ENCODE results near the gene SLC25A12.

Gene SLC25A12

GRCh38 chr2:171747371-171747770 is 146.7 kb downstream of the SLC25A12 start:
- Histone ChIP-seq H2BK120ac (ENCODE audit: low read depth, low read length) (no peak overlapping the region), H2BK5ac (ENCODE audit: low read length) (no peak overlapping the region), H4K8ac (ENCODE audit: low read depth, low read length) (no peak overlapping the region), H4K91ac (ENCODE audit: low read depth, low read length, poor library complexity) (no peak overlapping the region), H3K14ac (ENCODE audit: low read length) (no peak overlapping the region), H3K4ac (ENCODE audit: low read length) (no peak overlapping the region), H3K9me3 (replicated peaks in 1 of 2; ENCODE audit: control insufficient read depth in 2 of 2, insufficient read depth in 1 of 2, low read depth in 1 of 2, low read length in 2 of 2) (no peaks in the 10 kb centered on the region), H3K23ac (ENCODE audit: low read depth, low read length, poor library complexity) (no peak overlapping the region), H3K27me3 (ENCODE audit: control insufficient read depth in 3 of 3, insufficient read depth in 3 of 3, low read depth in 1 of 3, low read length in 3 of 3) (no peaks in the 10 kb centered on the region), H2BK15ac (ENCODE audit: low read length) (no peak overlapping the region), H3K27ac (replicated peaks; ENCODE audit: low read length) (no peak overlapping the region), H3K18ac (ENCODE audit: low read length) (no peak overlapping the region), H2AFZ (ENCODE audit: low read length) (no peak overlapping the region), H3K4me3 (ENCODE audit: low read length in 2 of 2) (no peak overlapping the region), H3K9ac (ENCODE audit: low read depth, low read length, poor library complexity) (no peak overlapping the region), H2BK12ac (ENCODE audit: low read length) (no peak overlapping the region), H3K4me1 (ENCODE audit: control insufficient read depth in 2 of 2, insufficient read depth in 1 of 2, low read depth in 1 of 2, low read length in 2 of 2) (no peaks in the 10 kb centered on the region), H3K79me1 (ENCODE audit: low read depth, low read length) (no peaks in the 10 kb centered on the region), H3K36me3 (replicated peaks in 1 of 2; ENCODE audit: control insufficient read depth in 2 of 2, insufficient read depth in 2 of 2, low read length in 2 of 2) (peaks cover 9 to 95% of the 10 kb centered on the region in 2 donors), H3K4me2 (ENCODE audit: insufficient read depth, low read length, poor library complexity, severe bottlenecking) (no peak overlapping the region), H2AK5ac (ENCODE audit: low read depth, low read length) (no peak overlapping the region)
- DNase-seq (ENCODE audit: low spot score), result no peak
- WGBS, 2 donors (ENCODE audit: extremely low coverage in 2 of 2, insufficient read length in 2 of 2, insufficient replicate concordance in 1 of 2), result no CpG with 5 or more reads among the region's 3 CpGs

- no peak overlapping the region for H3K23ac ChIP-seq (ENCODE audit: low read depth, low read length, poor library complexity)
- H3K4me2 ChIP-seq (ENCODE audit: insufficient read depth, low read length, poor library complexity, severe bottlenecking), result no peak overlapping the region
- DNase-seq (ENCODE audit: low spot score), result no peak
- no peak overlapping the region for H2AK5ac ChIP-seq (ENCODE audit: low read depth, low read length)
- no peak overlapping the region for H2BK15ac ChIP-seq (ENCODE audit: low read length)
- H2BK120ac ChIP-seq (ENCODE audit: low read depth, low read length), result no peak overlapping the region
- H3K4ac ChIP-seq (ENCODE audit: low read length), result no peak overlapping the region
- H3K9me3 ChIP-seq (replicated peaks in 1 of 2; ENCODE audit: control insufficient read depth in 2 of 2, insufficient read depth in 1 of 2, low read depth in 1 of 2, low read length in 2 of 2), result no peaks in the 10 kb centered on the region
- H3K4me3 ChIP-seq (ENCODE audit: low read length in 2 of 2), result no peak overlapping the region
- H2AFZ ChIP-seq (ENCODE audit: low read length), result no peak overlapping the region
- WGBS, 2 donors (ENCODE audit: extremely low coverage in 2 of 2, insufficient read length in 2 of 2, insufficient replicate concordance in 1 of 2), result no CpG with 5 or more reads among the region's 4 CpGs
- H3K18ac ChIP-seq (ENCODE audit: low read length), result no peak overlapping the region
- H3K36me3 ChIP-seq (replicated peaks in 1 of 2; ENCODE audit: control insufficient read depth in 2 of 2, insufficient read depth in 2 of 2, low read length in 2 of 2), result peaks cover 6 to 91% of the 10 kb centered on the region in 2 donors
- H3K27ac ChIP-seq (replicated peaks; ENCODE audit: low read length), result no peak overlapping the region
- no peaks in the 10 kb centered on the region for H3K4me1 ChIP-seq (ENCODE audit: control insufficient read depth in 2 of 2, insufficient read depth in 1 of 2, low read depth in 1 of 2, low read length in 2 of 2)
- H2BK12ac ChIP-seq (ENCODE audit: low read length), result no peak overlapping the region
- H2BK5ac ChIP-seq (ENCODE audit: low read length), result no peak overlapping the region
- no peak overlapping the region for H3K14ac ChIP-seq (ENCODE audit: low read length)
- H3K9ac ChIP-seq (ENCODE audit: low read depth, low read length, poor library complexity), result no peak overlapping the region
- H4K91ac ChIP-seq (ENCODE audit: low read depth, low read length, poor library complexity), result no peak overlapping the region
- H3K27me3 ChIP-seq (ENCODE audit: control insufficient read depth in 3 of 3, insufficient read depth in 3 of 3, low read depth in 1 of 3, low read length in 3 of 3), result no peaks in the 10 kb centered on the region
- no peak overlapping the region for H4K8ac ChIP-seq (ENCODE audit: low read depth, low read length)
- no peaks in the 10 kb centered on the region for H3K79me1 ChIP-seq (ENCODE audit: low read depth, low read length)
These were observed 148.2 kb downstream of the SLC25A12 start for GRCh38 chr2:171745806-171746205.

GRCh38 chr2:171745141-171745540 is 148.9 kb downstream of the SLC25A12 start:
- H3K4me3 ChIP-seq (ENCODE audit: low read length in 2 of 2), result no peak overlapping the region
- no peak overlapping the region for H2AK5ac ChIP-seq (ENCODE audit: low read depth, low read length)
- H3K27me3 ChIP-seq (ENCODE audit: control insufficient read depth in 3 of 3, insufficient read depth in 3 of 3, low read depth in 1 of 3, low read length in 3 of 3), result no peaks in the 10 kb centered on the region
- no peak overlapping the region for H3K4ac ChIP-seq (ENCODE audit: low read length)
- no peak overlapping the region for H3K9ac ChIP-seq (ENCODE audit: low read depth, low read length, poor library complexity)
- no peak overlapping the region for H2BK5ac ChIP-seq (ENCODE audit: low read length)
- H4K91ac ChIP-seq (ENCODE audit: low read depth, low read length, poor library complexity), result no peak overlapping the region
- H3K36me3 ChIP-seq (replicated peaks in 1 of 2; ENCODE audit: control insufficient read depth in 2 of 2, insufficient read depth in 2 of 2, low read length in 2 of 2), result peaks cover 6 to 91% of the 10 kb centered on the region in 2 donors
- no peak overlapping the region for H3K4me2 ChIP-seq (ENCODE audit: insufficient read depth, low read length, poor library complexity, severe bottlenecking)
- no peaks in the 10 kb centered on the region for H3K9me3 ChIP-seq (replicated peaks in 1 of 2; ENCODE audit: control insufficient read depth in 2 of 2, insufficient read depth in 1 of 2, low read depth in 1 of 2, low read length in 2 of 2)
- WGBS, 2 donors (ENCODE audit: extremely low coverage in 2 of 2, insufficient read length in 2 of 2, insufficient replicate concordance in 1 of 2), result no CpG with 5 or more reads among the region's 1 CpG
- no peak overlapping the region for H3K14ac ChIP-seq (ENCODE audit: low read length)
- no peak overlapping the region for H2BK15ac ChIP-seq (ENCODE audit: low read length)
- DNase-seq (ENCODE audit: low spot score), result no peak
- H3K27ac ChIP-seq (replicated peaks; ENCODE audit: low read length), result no peak overlapping the region
- H2BK120ac ChIP-seq (ENCODE audit: low read depth, low read length), result no peak overlapping the region
- H2AFZ ChIP-seq (ENCODE audit: low read length), result no peak overlapping the region
- no peaks in the 10 kb centered on the region for H3K79me1 ChIP-seq (ENCODE audit: low read depth, low read length)
- H3K23ac ChIP-seq (ENCODE audit: low read depth, low read length, poor library complexity), result no peak overlapping the region
- no peaks in the 10 kb centered on the region for H3K4me1 ChIP-seq (ENCODE audit: control insufficient read depth in 2 of 2, insufficient read depth in 1 of 2, low read depth in 1 of 2, low read length in 2 of 2)
- H2BK12ac ChIP-seq (ENCODE audit: low read length), result no peak overlapping the region
- no peak overlapping the region for H3K18ac ChIP-seq (ENCODE audit: low read length)
- no peak overlapping the region for H4K8ac ChIP-seq (ENCODE audit: low read depth, low read length)

- H3K18ac ChIP-seq (ENCODE audit: low read length), result no peak overlapping the region
- no peak overlapping the region for H3K4me3 ChIP-seq (ENCODE audit: low read length in 2 of 2)
- no peak overlapping the region for H2AFZ ChIP-seq (ENCODE audit: low read length)
- H3K9ac ChIP-seq (ENCODE audit: low read depth, low read length, poor library complexity), result no peak overlapping the region
- H3K4ac ChIP-seq (ENCODE audit: low read length), result no peak overlapping the region
- H2BK12ac ChIP-seq (ENCODE audit: low read length), result no peak overlapping the region
- no peak for DNase-seq (ENCODE audit: low spot score)
- H2BK15ac ChIP-seq (ENCODE audit: low read length), result no peak overlapping the region
- WGBS, 2 donors (ENCODE audit: extremely low coverage in 2 of 2, insufficient read length in 2 of 2, insufficient replicate concordance in 1 of 2), result no CpG with 5 or more reads among the region's 1 CpG
- H3K14ac ChIP-seq (ENCODE audit: low read length), result no peak overlapping the region
- no peak overlapping the region for H2AK5ac ChIP-seq (ENCODE audit: low read depth, low read length)
- no peaks in the 10 kb centered on the region for H3K9me3 ChIP-seq (replicated peaks in 1 of 2; ENCODE audit: control insufficient read depth in 2 of 2, insufficient read depth in 1 of 2, low read depth in 1 of 2, low read length in 2 of 2)
- H2BK120ac ChIP-seq (ENCODE audit: low read depth, low read length), result no peak overlapping the region
- peaks cover 8 to 91% of the 10 kb centered on the region in 2 donors for H3K36me3 ChIP-seq (replicated peaks in 1 of 2; ENCODE audit: control insufficient read depth in 2 of 2, insufficient read depth in 2 of 2, low read length in 2 of 2)
- no peak overlapping the region for H3K23ac ChIP-seq (ENCODE audit: low read depth, low read length, poor library complexity)
- no peaks in the 10 kb centered on the region for H3K4me1 ChIP-seq (ENCODE audit: control insufficient read depth in 2 of 2, insufficient read depth in 1 of 2, low read depth in 1 of 2, low read length in 2 of 2)
- H3K4me2 ChIP-seq (ENCODE audit: insufficient read depth, low read length, poor library complexity, severe bottlenecking), result no peak overlapping the region
- no peak overlapping the region for H4K8ac ChIP-seq (ENCODE audit: low read depth, low read length)
- no peaks in the 10 kb centered on the region for H3K27me3 ChIP-seq (ENCODE audit: control insufficient read depth in 3 of 3, insufficient read depth in 3 of 3, low read depth in 1 of 3, low read length in 3 of 3)
- H4K91ac ChIP-seq (ENCODE audit: low read depth, low read length, poor library complexity), result no peak overlapping the region
- H3K27ac ChIP-seq (replicated peaks; ENCODE audit: low read length), result no peak overlapping the region
- no peak overlapping the region for H2BK5ac ChIP-seq (ENCODE audit: low read length)
- no peaks in the 10 kb centered on the region for H3K79me1 ChIP-seq (ENCODE audit: low read depth, low read length)
These were observed 151.3 kb downstream of the SLC25A12 start for GRCh38 chr2:171742760-171743159.
